Subcutaneous abdominal adipose tissue (tissue), 5 donors: ENCODE measurements around the gene TCIRG1.

Experiments used
- H3K27ac ChIP-seq: one replicate; pipeline ENCODE4 v1.7.0; 2013; ENCODE audit warnings: low read depth, mild to moderate bottlenecking, inconsistent platforms, low read length, moderate library complexity
- H3K27me3 ChIP-seq, 5 donors: one replicate each; pipeline ENCODE4 v1.7.0; 2013; ENCODE audit warnings: low read length in 5 of 5, inconsistent platforms in 1 of 5; ENCODE audit not compliant: control insufficient read depth in 5 of 5, insufficient read depth in 4 of 5
- H3K36me3 ChIP-seq, 5 donors: one replicate each; pipeline ENCODE4 v1.7.0; 2013; ENCODE audit warnings: low read length in 5 of 5; ENCODE audit not compliant: control insufficient read depth in 5 of 5, insufficient read depth in 5 of 5
- H3K4me1 ChIP-seq, 5 donors: one replicate each; pipeline ENCODE4 v1.7.0; 2013; ENCODE audit warnings: low read length in 5 of 5, mild to moderate bottlenecking in 3 of 5, moderate library complexity in 1 of 5; ENCODE audit not compliant: control insufficient read depth in 5 of 5, insufficient read depth in 5 of 5
- H3K4me3 ChIP-seq, 5 donors: one replicate each; pipeline ENCODE4 v1.7.0; 2013; ENCODE audit warnings: low read length in 5 of 5, low read depth in 1 of 5
- H3K9ac ChIP-seq, 5 donors: one replicate each; pipeline ENCODE4 v1.7.0; 2013; ENCODE audit warnings: low read length in 5 of 5, mild to moderate bottlenecking in 4 of 5, moderate library complexity in 3 of 5
- H3K9me3 ChIP-seq, 5 donors: one replicate each; pipeline ENCODE4 v1.7.0; 2013; ENCODE audit warnings: low read length in 5 of 5; ENCODE audit not compliant: control insufficient read depth in 5 of 5
- donor health status: healthy.
- donor health status: healthy.
- donor health status: healthy.
- donor health status: healthy.
- donor health status: healthy.

TCIRG1 gene

DNA sequence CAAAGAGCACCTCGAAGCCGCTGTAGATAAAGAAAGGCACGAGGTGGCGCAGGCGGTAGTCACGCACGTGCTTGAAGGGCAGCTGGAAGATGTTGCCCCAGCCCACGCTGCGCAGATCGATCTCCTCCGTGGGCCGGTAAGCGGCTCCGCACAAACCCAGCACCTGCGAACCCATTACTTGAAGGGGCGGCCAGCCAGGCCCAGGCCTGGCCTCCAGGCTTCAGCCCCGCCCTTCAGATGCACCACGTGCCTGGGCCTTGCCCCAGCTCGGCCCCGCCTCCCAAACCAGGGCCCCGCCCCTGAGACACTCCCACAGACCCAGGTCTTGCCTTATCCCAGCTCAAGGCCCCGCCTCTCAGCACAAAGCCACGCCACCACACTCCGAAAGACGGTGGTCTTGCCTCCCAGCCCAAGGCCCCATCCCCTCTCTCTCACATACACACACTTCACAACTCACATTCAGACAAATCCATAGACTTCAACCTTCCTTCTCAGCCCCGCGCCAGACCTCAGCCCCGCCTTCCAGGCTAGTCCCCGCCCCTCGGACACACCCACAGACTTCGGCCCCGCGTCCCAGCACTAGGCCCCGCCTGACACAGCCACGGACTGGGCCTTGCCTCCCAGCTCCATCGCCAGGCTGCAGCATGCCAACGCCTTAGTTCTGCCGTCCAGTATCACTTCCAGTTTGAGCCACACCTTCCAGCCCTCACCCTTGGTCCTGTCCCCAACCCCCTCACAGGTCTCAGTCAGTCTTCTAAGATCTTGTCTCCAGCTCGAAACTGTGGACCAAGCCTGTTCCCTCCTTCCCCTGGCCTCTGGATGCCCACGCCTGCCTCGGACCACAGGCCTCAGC lies 42.0 kb upstream of the TCIRG1 start:
- Histone ChIP-seq H3K4me3 (no peak overlapping the region), H3K27me3 (no peaks in the 10 kb centered on the region), H3K27ac (no peak overlapping the region), H3K9me3 (no peaks in the 10 kb centered on the region), H3K36me3 (peaks cover 0 to 22% (median 8%) of the 10 kb centered on the region in 5 donors), H3K9ac (no peak overlapping the region), H3K4me1 (peaks cover 0 to 14% (median 3%) of the 10 kb centered on the region in 5 donors)

- Histone ChIP-seq H3K4me3 (no peak overlapping the region), H3K27me3 (no peaks in the 10 kb centered on the region), H3K27ac (no peak overlapping the region), H3K36me3 (peaks cover 0 to 22% (median 8%) of the 10 kb centered on the region in 5 donors), H3K9ac (no peak overlapping the region), H3K9me3 (no peaks in the 10 kb centered on the region), H3K4me1 (peaks cover 0 to 16% (median 5%) of the 10 kb centered on the region in 5 donors)
Measured at GRCh38 chr11:67997475-67997921, 41.3 kb upstream of the TCIRG1 start.

DNA sequence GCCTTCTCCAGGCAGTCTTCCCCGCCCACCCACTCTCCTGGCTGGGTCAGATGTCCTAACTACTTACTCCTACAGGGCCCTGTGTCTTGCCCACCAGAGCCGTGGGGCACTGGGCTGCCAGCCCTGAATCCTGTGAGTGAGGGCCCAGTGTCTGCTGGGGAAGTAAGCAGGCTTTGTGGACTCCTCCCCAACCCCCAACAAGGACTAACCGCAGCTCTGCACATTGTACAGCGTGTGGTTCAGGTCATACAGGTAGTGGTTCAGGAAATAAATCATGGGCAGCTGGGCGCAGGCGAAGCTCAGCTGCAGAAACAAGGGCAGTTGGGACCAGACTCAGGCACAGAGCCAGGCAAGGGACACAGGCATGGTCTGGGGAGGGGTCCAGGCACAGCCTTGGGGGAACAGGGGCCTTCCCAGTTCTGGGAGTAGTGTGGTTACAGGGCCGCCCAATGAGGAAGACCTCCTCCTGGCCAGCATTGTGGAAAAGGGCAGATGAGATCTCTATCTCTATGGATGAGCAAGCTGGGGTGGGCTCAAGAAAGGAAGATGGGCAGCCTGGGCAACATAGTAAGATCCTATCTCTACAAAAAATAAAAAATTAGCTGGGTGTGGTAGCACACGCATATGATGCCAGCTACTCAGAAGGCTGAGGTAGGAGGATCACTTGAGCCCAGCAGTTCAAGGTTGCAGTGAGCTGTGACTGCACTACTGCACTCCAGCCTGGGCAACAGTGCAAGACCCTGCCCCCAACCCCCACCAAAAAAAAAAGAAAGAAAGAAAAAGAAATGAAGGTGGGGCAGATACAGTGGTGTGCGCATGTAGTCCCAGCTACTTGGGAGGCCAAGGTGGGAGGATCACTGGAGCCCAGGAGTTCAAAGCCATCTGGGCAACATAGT lies 40.4 kb upstream of the TCIRG1 start:
- no peaks in the 10 kb centered on the region for H3K9me3 ChIP-seq
- H3K4me1 ChIP-seq = peaks cover 0 to 25% (median 11%) of the 10 kb centered on the region in 5 donors
- H3K9ac ChIP-seq = no peak overlapping the region
- H3K36me3 ChIP-seq = peaks cover 0 to 22% (median 8%) of the 10 kb centered on the region in 5 donors
- no peak overlapping the region for H3K27ac ChIP-seq
- H3K4me3 ChIP-seq = no peak overlapping the region
- H3K27me3 ChIP-seq = no peaks in the 10 kb centered on the region

DNA sequence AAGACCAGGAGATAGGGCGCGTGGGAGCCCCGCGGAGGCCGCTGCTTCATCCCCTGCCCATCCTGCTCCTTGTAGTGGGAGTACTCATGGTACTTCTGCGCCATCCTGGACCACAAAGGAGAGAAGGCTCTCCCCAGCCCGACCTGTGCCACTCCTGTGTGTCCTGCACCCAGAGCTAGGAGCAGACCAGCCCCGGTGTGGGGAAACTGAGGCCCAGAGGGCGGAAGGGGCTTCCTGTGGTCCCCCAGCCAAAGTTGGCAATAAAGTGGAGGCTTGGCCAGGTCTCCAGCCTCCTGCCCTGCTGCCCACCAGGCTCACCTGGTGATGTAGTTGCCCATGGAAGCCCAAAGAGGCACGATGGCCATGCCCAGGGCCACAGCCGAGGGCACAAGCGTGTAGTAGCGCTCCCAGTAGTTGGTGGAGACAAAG lies 39.6 kb upstream of the TCIRG1 start:
- Histone ChIP-seq H3K4me1 (peaks cover 0 to 30% (median 13%) of the 10 kb centered on the region in 5 donors), H3K9ac (no peak overlapping the region), H3K27ac (no peak overlapping the region), H3K36me3 (peaks cover 0 to 19% (median 8%) of the 10 kb centered on the region in 5 donors), H3K9me3 (no peaks in the 10 kb centered on the region), H3K27me3 (no peaks in the 10 kb centered on the region), H3K4me3 (no peak overlapping the region)

DNA sequence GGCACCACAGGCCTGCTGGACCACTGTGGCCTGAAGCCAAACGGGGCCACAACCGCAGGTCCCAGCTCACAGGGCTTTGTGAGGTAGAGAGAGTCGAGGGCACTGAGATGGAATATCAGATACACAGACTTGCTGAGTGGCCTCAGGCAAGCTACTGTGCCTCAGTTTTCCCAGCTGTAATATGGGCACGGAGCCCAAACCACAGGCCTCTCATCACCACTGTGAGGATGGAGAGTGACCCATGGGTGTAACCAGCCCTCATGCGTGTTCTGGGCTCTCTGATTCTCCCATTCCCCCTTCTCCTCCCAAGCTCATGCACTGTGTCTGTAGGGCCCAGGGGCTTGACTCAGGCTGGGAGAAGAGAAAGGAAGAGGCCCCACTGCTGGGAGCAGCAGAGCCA lies 39.1 kb upstream of the TCIRG1 start:
- H3K4me3 ChIP-seq = no peak overlapping the region
- no peak overlapping the region for H3K9ac ChIP-seq
- H3K9me3 ChIP-seq = no peaks in the 10 kb centered on the region
- peaks cover 0 to 35% (median 18%) of the 10 kb centered on the region in 5 donors for H3K4me1 ChIP-seq
- H3K27me3 ChIP-seq = no peaks in the 10 kb centered on the region
- no peak overlapping the region for H3K27ac ChIP-seq
- H3K36me3 ChIP-seq = peaks cover 0 to 15% (median 8%) of the 10 kb centered on the region in 5 donors

DNA sequence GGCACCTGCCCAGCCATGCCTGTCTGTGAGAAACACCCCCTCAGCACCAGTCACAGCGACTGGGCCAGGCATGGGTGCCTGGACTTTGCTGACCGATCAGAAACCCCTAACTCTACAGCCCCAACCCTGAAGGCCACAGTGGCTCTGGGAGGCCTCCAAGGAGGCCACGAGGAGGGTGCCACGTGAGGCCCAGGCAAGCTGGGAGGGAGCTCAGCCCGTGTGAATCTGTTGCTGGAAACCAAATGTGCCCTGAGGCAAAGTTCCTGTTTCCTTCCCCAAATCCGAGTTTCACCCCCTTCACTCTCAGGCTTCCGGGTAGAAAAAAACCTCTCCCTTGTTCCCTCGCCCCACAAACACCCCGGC lies 36.3 kb upstream of the TCIRG1 start:
- Histone ChIP-seq H3K27ac (no peak overlapping the region), H3K9ac (peak overlapping the region in 1 of 5 donors; percentile 40)

DNA sequence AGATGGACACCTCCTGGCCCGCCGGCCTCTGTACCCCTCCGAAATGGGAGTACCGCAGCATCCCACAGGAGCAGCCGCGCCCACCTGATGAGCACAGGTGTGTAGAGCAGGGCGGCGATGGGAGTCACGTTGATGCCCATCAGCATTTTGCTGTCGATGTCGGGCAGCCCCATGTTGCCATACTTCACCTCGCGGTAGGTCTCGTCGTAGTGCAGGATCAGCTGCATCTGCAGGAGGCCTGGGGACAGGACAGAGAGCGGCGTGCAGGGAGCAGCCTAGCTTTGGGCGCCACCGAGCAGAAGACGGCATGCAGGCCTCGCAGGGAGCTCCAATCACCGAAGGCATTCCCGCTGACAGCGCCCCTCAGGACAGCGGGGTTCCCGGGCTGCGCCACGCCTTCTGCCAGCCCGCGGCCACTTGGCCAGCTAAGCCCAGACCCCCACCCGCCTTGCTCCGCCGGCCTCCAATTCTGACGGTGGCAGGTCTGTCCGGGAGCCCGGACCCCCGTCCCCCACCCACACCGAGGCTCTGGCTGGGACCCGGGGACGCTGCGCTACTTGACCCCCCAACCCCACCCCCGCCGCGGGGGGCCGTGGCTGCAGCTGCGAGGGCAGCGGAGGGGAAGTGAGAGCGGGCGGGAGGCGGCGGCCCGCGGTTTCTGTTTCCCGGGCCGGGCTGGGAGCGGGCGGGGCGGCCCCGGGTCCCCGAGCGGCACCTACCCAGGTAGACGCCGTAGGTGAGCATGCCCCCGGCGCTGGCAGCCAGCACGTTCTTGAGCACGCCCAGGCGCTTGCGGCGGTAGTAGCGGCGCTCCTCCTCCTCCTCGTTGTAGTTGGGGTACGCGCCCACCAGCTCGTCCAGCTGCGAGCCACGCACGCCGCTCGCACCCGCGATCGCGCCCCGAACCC lies 35.6 kb upstream of the TCIRG1 start:
- Histone ChIP-seq H3K4me1 (peaks cover 0 to 31% (median 21%) of the 10 kb centered on the region in 5 donors), H3K36me3 (peaks cover 0 to 3% (median 0%) of the 10 kb centered on the region in 5 donors)

More for the DNA sequence above, 36.3 kb upstream of the TCIRG1 start:
- H3K27me3 ChIP-seq = no peaks in the 10 kb centered on the region
- peak overlapping the region in 4 of 5 donors; percentile 55 to 75 (median 68) for H3K4me3 ChIP-seq
- H3K4me1 ChIP-seq = peaks cover 0 to 30% (median 19%) of the 10 kb centered on the region in 5 donors
- H3K36me3 ChIP-seq = peaks cover 0 to 3% (median under 1%) of the 10 kb centered on the region in 5 donors
- no peaks in the 10 kb centered on the region for H3K9me3 ChIP-seq

GRCh38 chr11:68003846-68004550 lies 34.8 kb upstream of the TCIRG1 start, which contains the start of gene UNC93B1:
Gene UNC93B1, minus strand, starts transcription at chr11:68004097. Its CDS starts 54 bp downstream, at chr11:68004043.
- H3K9ac ChIP-seq = peak within 1 kb of the TSS in 4 of 5 donors; percentile 40 to 68 (median 53)
- no peak within 1 kb of the TSS for H3K27ac ChIP-seq

More for the DNA sequence above, 35.6 kb upstream of the TCIRG1 start:
- Histone ChIP-seq H3K4me3 (peak overlapping the region; percentile 55 to 75 (median 68)), H3K9ac (peak overlapping the region in 4 of 5 donors; percentile 40 to 68 (median 53)), H3K27ac (no peak overlapping the region), H3K27me3 (no peaks in the 10 kb centered on the region), H3K9me3 (no peaks in the 10 kb centered on the region)

More at GRCh38 chr11:68003846-68004550, 34.8 kb upstream of the TCIRG1 start, which contains the start of gene UNC93B1:
- no peaks in the 10 kb centered on the region for H3K27me3 ChIP-seq
- H3K9me3 ChIP-seq = no peaks in the 10 kb centered on the region
- H3K4me1 ChIP-seq = peaks cover 0 to 39% (median 24%) of the 10 kb centered on the region in 5 donors
- peak within 1 kb of the TSS; percentile 55 to 75 (median 68) for H3K4me3 ChIP-seq
- H3K36me3 ChIP-seq = peaks cover 0 to 3% (median 0%) of the 10 kb centered on the region in 5 donors
